Measurements from ENCODE around the gene RORC. TPM values are rescaled to one million over a fixed set of nuclear protein-coding genes. Genes with fewer than 3 reads are reported as not detected.

RORC gene
- total and polyA plus RNA-seq, 8 donors, result 1.4 to 28.1 (median 13.0) TPM

DNA sequence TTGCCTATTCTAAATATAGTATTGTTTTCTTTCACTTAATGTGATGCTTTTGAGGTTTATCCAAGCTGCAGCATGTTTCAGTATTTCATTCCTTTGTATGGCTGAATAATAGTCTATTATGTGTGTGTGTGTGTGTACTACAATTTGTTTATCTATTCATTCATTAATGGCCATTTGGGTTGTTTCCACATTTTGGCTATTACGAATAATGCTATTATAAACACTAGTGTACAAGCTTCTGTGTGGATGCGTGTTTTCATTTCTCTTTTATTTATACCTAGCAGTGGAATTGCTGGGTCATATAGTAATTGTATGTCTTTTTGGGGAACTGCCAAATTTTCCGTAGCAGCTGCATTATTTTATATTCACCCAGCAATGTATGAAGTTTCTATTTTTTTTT, 36.9 kb upstream of the RORC start:
- no peak overlapping the region for H3K4me3 ChIP-seq
- no peaks in the 10 kb centered on the region for H3K9me3 ChIP-seq
- peak in 1 of 2 donors; percentile 20 for DNase-seq
- H3K27me3 ChIP-seq, result no peaks in the 10 kb centered on the region
- 39 to 64% (median 48%) methylated on average over 3 of the region's 3 CpGs for WGBS, 5 donors
- peaks cover 0 to 9% (median 4%) of the 10 kb centered on the region in 4 donors for H3K36me3 ChIP-seq
- H3K4me1 ChIP-seq, result no peaks in the 10 kb centered on the region
- TF ChIP-seq CTCF (IDR thresholded peaks at IDR 0.05) (no peak), POLR2AphosphoS5 (IDR thresholded peaks at IDR 0.05) (no peak), POLR2A (IDR thresholded peaks at IDR 0.05) (no peak), EP300 (IDR thresholded peaks at IDR 0.05) (no peak)
- H3K27ac ChIP-seq, result no peak overlapping the region
- intact Hi-C loops (cut with DNase I; ENCODE audit: low total_unique reads), result no loop called here

DNA sequence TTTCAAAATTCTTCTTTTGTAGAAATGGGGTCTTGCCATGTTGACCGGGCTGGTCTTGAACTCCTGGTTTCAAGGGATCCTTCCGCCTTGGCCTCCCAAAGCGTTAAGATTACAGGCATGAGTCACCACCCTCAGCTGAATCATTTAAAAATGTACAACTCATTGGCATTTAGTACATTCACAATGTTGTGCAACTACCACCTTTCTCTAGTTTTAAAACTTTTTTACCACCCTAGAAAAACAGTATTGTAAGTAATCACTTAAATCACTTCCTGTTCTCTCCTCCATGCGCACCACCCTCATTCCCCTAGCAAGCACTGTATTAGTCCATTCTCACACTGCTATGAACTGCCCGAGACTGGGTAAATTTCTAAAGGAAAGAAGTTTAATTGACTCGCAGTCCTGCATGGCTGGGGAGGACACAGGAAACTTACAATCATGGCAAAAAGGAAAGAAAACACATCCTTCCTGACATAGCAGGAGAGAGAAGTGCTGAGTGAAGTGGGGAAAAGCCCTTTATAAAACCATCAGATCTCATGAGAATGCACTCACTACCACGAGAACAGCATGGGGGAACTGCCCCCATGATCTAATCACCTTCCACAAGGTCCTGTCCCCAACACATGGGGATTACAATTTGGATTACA, 36.3 kb upstream of the RORC start:
- WGBS, 5 donors, result 65 to 77% (median 76%) methylated on average over 7 of the region's 7 CpGs
- Histone ChIP-seq H3K27ac (no peak overlapping the region), H3K36me3 (peaks cover 0 to 3% (median 0%) of the 10 kb centered on the region in 4 donors), H3K4me1 (no peaks in the 10 kb centered on the region), H3K4me3 (no peak overlapping the region), H3K9me3 (no peaks in the 10 kb centered on the region), H3K27me3 (no peaks in the 10 kb centered on the region)
- intact Hi-C loops (cut with DNase I; ENCODE audit: low total_unique reads), result no loop called here
- TF ChIP-seq CTCF (IDR thresholded peaks at IDR 0.05) (no peak), POLR2AphosphoS5 (IDR thresholded peaks at IDR 0.05) (no peak), POLR2A (IDR thresholded peaks at IDR 0.05) (no peak), EP300 (IDR thresholded peaks at IDR 0.05) (no peak)
- no peak for DNase-seq

DNA sequence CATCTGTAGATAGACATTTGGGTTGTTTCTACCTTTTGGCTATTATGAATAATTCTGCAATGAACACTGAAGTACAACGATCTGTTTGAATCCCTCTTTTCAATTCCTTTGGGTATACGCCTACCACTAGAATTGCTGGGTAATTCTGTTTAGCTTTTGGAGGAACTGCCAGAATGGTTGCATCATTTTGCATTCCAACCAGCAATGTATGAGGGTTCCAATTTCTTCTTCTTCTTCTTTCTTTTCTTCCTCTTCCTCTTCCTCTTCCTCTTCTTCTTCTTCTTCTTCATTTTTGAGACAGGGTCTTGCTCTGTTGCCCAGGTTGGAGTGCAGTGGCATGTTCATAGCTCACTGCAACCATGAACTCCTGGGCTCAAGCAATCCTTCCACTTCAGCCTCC, 35.7 kb upstream of the RORC start:
- no peak for DNase-seq
- WGBS, 5 donors, result 64 to 93% (median 78%) methylated on average over 2 of the region's 2 CpGs
- H3K36me3 ChIP-seq, result no peaks in the 10 kb centered on the region
- intact Hi-C loops (cut with DNase I; ENCODE audit: low total_unique reads), result no loop called here
- no peaks in the 10 kb centered on the region for H3K27me3 ChIP-seq
- H3K9me3 ChIP-seq, result no peaks in the 10 kb centered on the region
- H3K4me3 ChIP-seq, result no peak overlapping the region
- no peaks in the 10 kb centered on the region for H3K4me1 ChIP-seq
- no peak overlapping the region for H3K27ac ChIP-seq
- TF ChIP-seq CTCF (IDR thresholded peaks at IDR 0.05) (no peak), POLR2A (IDR thresholded peaks at IDR 0.05) (no peak), EP300 (IDR thresholded peaks at IDR 0.05) (no peak), POLR2AphosphoS5 (IDR thresholded peaks at IDR 0.05) (no peak)

DNA sequence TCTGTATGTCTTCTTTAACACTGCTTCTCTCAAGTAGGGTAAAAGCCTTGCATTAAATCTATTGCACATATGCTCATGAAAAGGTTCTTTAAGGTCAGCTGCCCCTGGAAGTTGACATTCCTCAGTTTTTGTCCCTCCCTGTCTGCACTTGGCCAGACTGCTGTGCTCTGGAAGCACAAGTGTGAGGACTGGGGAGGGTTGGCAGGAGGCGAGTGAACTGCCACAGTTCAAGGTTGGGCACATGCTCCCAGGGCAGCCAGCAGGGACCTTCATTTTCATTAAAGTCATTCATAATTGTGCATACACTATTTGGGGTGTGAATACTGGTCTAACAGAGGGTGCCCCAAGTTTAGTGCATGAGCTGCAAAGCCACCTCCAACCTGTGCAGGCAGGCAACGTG, 32.8 kb upstream of the RORC start:
- Histone ChIP-seq H3K4me1 (no peaks in the 10 kb centered on the region), H3K27me3 (peaks cover 0 to 3% (median 0%) of the 10 kb centered on the region in 3 donors), H3K9me3 (no peaks in the 10 kb centered on the region), H3K27ac (no peak overlapping the region), H3K36me3 (no peaks in the 10 kb centered on the region), H3K4me3 (no peak overlapping the region)
- TF ChIP-seq POLR2AphosphoS5 (IDR thresholded peaks at IDR 0.05), result no peak
- TF ChIP-seq EP300 (IDR thresholded peaks at IDR 0.05), result no peak
- no peak for TF ChIP-seq POLR2A (IDR thresholded peaks at IDR 0.05)
- no peak for TF ChIP-seq CTCF (IDR thresholded peaks at IDR 0.05)
- DNase-seq, result no peak
- WGBS, 5 donors, result 25 to 40% (median 34%) methylated on average over 2 of the region's 2 CpGs
- intact Hi-C loops (cut with DNase I; ENCODE audit: low total_unique reads), result no loop called here

All from stomach (tissue), 9 donors.